ENCODE results near the gene THEM5.
"Not testable (repeated sequence)": the region's sequence is repeated elsewhere in the genome, so short reads cannot be mapped to it uniquely, and the experiment has no call there.

GRCh38 chr1:151884879-151885278, 31.4 kb upstream of the THEM5 start:
- not testable (repeated sequence) for TF ChIP-seq CTCF (IDR thresholded peaks at IDR 0.05; ENCODE audit: borderline replicate concordance, extremely low read depth, low read length, poor library complexity, severe bottlenecking); EZH2 (IDR thresholded peaks at IDR 0.05; ENCODE audit: borderline replicate concordance, low read depth, low read length, severe bottlenecking)
